H9 (cell line): ENCODE data around the gene FMOD. TPM values are rescaled to one million over a fixed set of nuclear protein-coding genes. Genes with fewer than 3 reads are reported as not detected.

Experiments
- DNase-seq: peaks from one replicate; pipeline ENCODE4 v3.0.0-alpha.2; 2017
- H2AFZ ChIP-seq: one replicate; pipeline ENCODE4 v1.6.1; 2013; ENCODE audit warnings: mild to moderate bottlenecking, low read length, control low read depth, moderate library complexity
- H2AK5ac ChIP-seq: 2 replicates; pipeline ENCODE4 v1.6.1; 2013; ENCODE audit warnings: low read length, control low read depth, mixed read lengths; ENCODE audit not compliant: insufficient read length
- H2BK120ac ChIP-seq: one replicate; pipeline ENCODE4 v1.6.1; 2013; ENCODE audit warnings: low read depth, mild to moderate bottlenecking, low read length, control low read depth, inconsistent platforms; ENCODE audit not compliant: poor library complexity, severe bottlenecking
- H2BK12ac ChIP-seq: 2 replicates; pipeline ENCODE4 v1.6.1; 2013; ENCODE audit warnings: low read length, control low read depth, mixed read lengths, low read depth; ENCODE audit not compliant: insufficient read length
- H2BK15ac ChIP-seq: 2 replicates; pipeline ENCODE4 v1.6.1; 2013; ENCODE audit warnings: low read depth, low read length, control low read depth
- H2BK20ac ChIP-seq: one replicate; pipeline ENCODE4 v1.6.1; 2013; ENCODE audit warnings: low read depth, mild to moderate bottlenecking, low read length, control low read depth, inconsistent platforms; ENCODE audit not compliant: poor library complexity, severe bottlenecking
- H2BK5ac ChIP-seq: 2 replicates; pipeline ENCODE4 v1.6.1; 2013; ENCODE audit warnings: low read length, control low read depth, mixed read lengths; ENCODE audit not compliant: insufficient read length
- H3K14ac ChIP-seq: 2 replicates; pipeline ENCODE4 v1.6.1; 2013; ENCODE audit warnings: low read length, control low read depth; ENCODE audit not compliant: insufficient read depth
- H3K18ac ChIP-seq: 2 replicates; pipeline ENCODE4 v1.6.1; 2013; ENCODE audit warnings: low read depth, mild to moderate bottlenecking, mixed read lengths, low read length, control low read depth; ENCODE audit not compliant: insufficient read length
- H3K23ac ChIP-seq: 2 replicates; pipeline ENCODE4 v1.6.1; 2013; ENCODE audit warnings: low read length, control low read depth, mixed read lengths, low read depth; ENCODE audit not compliant: insufficient read length
- H3K23me2 ChIP-seq: 2 replicates; pipeline ENCODE4 v1.6.1; 2013; ENCODE audit warnings: low read depth, mild to moderate bottlenecking, mixed read lengths, low read length, control low read depth; ENCODE audit not compliant: insufficient read length, poor library complexity, severe bottlenecking
- H3K27ac ChIP-seq: 2 replicates; pipeline ENCODE4 v1.5.1; 2013; ENCODE audit warnings: low read length, control low read depth, mixed read lengths, low read depth; ENCODE audit not compliant: insufficient read length
- H3K27me3 ChIP-seq: 2 replicates; pipeline ENCODE4 v1.6.1; 2013; ENCODE audit warnings: low read length, control low read depth, inconsistent platforms; ENCODE audit not compliant: insufficient read depth
- H3K4ac ChIP-seq: 2 replicates; pipeline ENCODE4 v1.6.1; 2013; ENCODE audit warnings: low read depth, mild to moderate bottlenecking, control low read depth, inconsistent platforms, low read length, moderate library complexity
- H3K4me1 ChIP-seq: 2 replicates; pipeline ENCODE4 v1.6.1; 2013; ENCODE audit warnings: low read length, control low read depth, inconsistent platforms; ENCODE audit not compliant: insufficient read depth
- H3K4me2 ChIP-seq: 2 replicates; pipeline ENCODE4 v1.6.1; 2013; ENCODE audit warnings: low read length, control low read depth, mixed read lengths; ENCODE audit not compliant: insufficient read length, insufficient read depth
- H3K56ac ChIP-seq: 2 replicates; pipeline ENCODE4 v1.6.1; 2013; ENCODE audit warnings: low read depth, mild to moderate bottlenecking, mixed read lengths, low read length, control low read depth; ENCODE audit not compliant: insufficient read length
- H3K79me1 ChIP-seq: 2 replicates; pipeline ENCODE4 v1.6.1; 2013; ENCODE audit warnings: low read depth, mild to moderate bottlenecking, moderate library complexity, low read length, control low read depth, inconsistent platforms; ENCODE audit not compliant: insufficient read depth, poor library complexity, severe bottlenecking
- H3K79me2 ChIP-seq: 2 replicates; pipeline ENCODE4 v1.6.1; 2013; ENCODE audit warnings: low read length, control low read depth, inconsistent platforms; ENCODE audit not compliant: insufficient read depth
- H3K9ac ChIP-seq: 2 replicates; pipeline ENCODE4 v1.6.1; 2013; ENCODE audit warnings: low read length, control low read depth, mixed read lengths; ENCODE audit not compliant: insufficient read length; ENCODE audit errors: extremely low read depth
- H3K9me3 ChIP-seq: one replicate; pipeline ENCODE4 v1.6.1; 2013; ENCODE audit warnings: low read depth, low read length, inconsistent platforms; ENCODE audit not compliant: control insufficient read depth
- H3T11ph ChIP-seq: one replicate; pipeline ENCODE4 v1.6.1; 2013; ENCODE audit warnings: mild to moderate bottlenecking, low read length, control low read depth, inconsistent platforms
- H4K20me1 ChIP-seq: one replicate; pipeline ENCODE4 v1.6.1; 2013; ENCODE audit not compliant: control insufficient read depth, insufficient read length, insufficient read depth
- H4K5ac ChIP-seq: 2 replicates; pipeline ENCODE4 v1.6.1; 2013; ENCODE audit warnings: low read depth, mild to moderate bottlenecking, mixed read lengths, low read length, control low read depth; ENCODE audit not compliant: insufficient read length
- H4K8ac ChIP-seq: replicated peaks from 2 replicates; pipeline ENCODE4 v1.6.1; 2013; ENCODE audit warnings: low read length, control low read depth, mixed read lengths, low read depth; ENCODE audit not compliant: insufficient read length
- H4K91ac ChIP-seq: 2 replicates; pipeline ENCODE4 v1.6.1; 2013; ENCODE audit warnings: low read depth, mild to moderate bottlenecking, moderate library complexity, mixed read lengths, low read length, control low read depth; ENCODE audit not compliant: insufficient read length
- H3K27ac Mint-ChIP-seq, 3 experiments: 2 replicates in 2 of 3; 3 replicates in 1 of 3; pipeline ENCODE4 v1.8.0; 2020 to 2021; ENCODE audit warnings: mixed read lengths in 3 of 3, mild to moderate bottlenecking in 1 of 3, moderate library complexity in 1 of 3
- H3K27me3 Mint-ChIP-seq: 2 replicates; pipeline ENCODE4 v1.8.0; 2021; ENCODE audit warnings: low read depth, mild to moderate bottlenecking, moderate library complexity, mixed read lengths
- H3K36me3 Mint-ChIP-seq, 3 experiments: 2 replicates in 2 of 3; 3 replicates in 1 of 3; pipeline ENCODE4 v1.8.0; 2020 to 2021; ENCODE audit warnings: low read depth in 3 of 3, mixed read lengths in 3 of 3; ENCODE audit not compliant: insufficient read depth in 1 of 3
- H3K4me1 Mint-ChIP-seq, 2 experiments: 2 replicates each; pipeline ENCODE4 v1.8.0; 2020; ENCODE audit warnings: mixed read lengths in 2 of 2
- H3K4me3 Mint-ChIP-seq, 2 experiments: 2 replicates in 1 of 2; 3 replicates in 1 of 2; pipeline ENCODE4 v1.8.0; 2020 to 2021; ENCODE audit warnings: mild to moderate bottlenecking in 2 of 2, mixed read lengths in 2 of 2, moderate library complexity in 1 of 2
- H3K9me3 Mint-ChIP-seq, 2 experiments: 2 replicates in 1 of 2; 3 replicates in 1 of 2; pipeline ENCODE4 v1.8.0; 2020; ENCODE audit warnings: mild to moderate bottlenecking in 2 of 2, mixed read lengths in 2 of 2, moderate library complexity in 1 of 2
- CTCF ChIP-seq: fragments of 200-600 bp; sonication (generic); conservative IDR thresholded peaks from 3 replicates; pipeline ENCODE4 v1.8.0; 2021; ENCODE audit warnings: antibody characterized with exemption, mild to moderate bottlenecking
- WGBS: extraction: QIAGEN DNeasy Blood & Tissue Kit; methylation state at CpG from one replicate; pipeline ENCODE4 v1.1.7; 2013; ENCODE audit warnings: missing lambda C conversion rate, low lambda C conversion rate, mixed read lengths; ENCODE audit not compliant: insufficient read length; ENCODE audit errors: extremely low coverage; 5-methylcytosine and 5-hydroxymethylcytosine counted together
- total RNA-seq: library from RNA; stranded (reverse); gene quantifications from 2 replicates; pipeline ENCODE4 v1.2.1, GENCODE V29; 2021

The FMOD gene
- total RNA-seq, 1 experiment from 2014 or later = not detected

- no peak for DNase-seq
- H3T11ph ChIP-seq = no peak overlapping the region
- no peak for TF ChIP-seq CTCF
- H3K9ac ChIP-seq = peak overlapping the region; percentile 50
- H3K18ac ChIP-seq = peak overlapping the region; percentile 94
- H4K91ac ChIP-seq = no peak overlapping the region
- H4K20me1 ChIP-seq = no peaks in the 10 kb centered on the region
- no peak overlapping the region; a peak in 2 of 7 replicates for H3K27ac Mint-ChIP-seq
- peaks cover 0 to 3% (median 0%) of the 10 kb centered on the region in 3 experiments; a peak in 2 of 7 replicates for H3K36me3 Mint-ChIP-seq
- H3K27ac ChIP-seq = no peak overlapping the region
- no CpG with 5 or more reads among the region's 21 CpGs for WGBS
- no peak overlapping the region for H4K8ac ChIP-seq
- peaks cover 80% of the 10 kb centered on the region for H3K27me3 ChIP-seq
- H2BK20ac ChIP-seq = no peak overlapping the region
- H2AK5ac ChIP-seq = no peak overlapping the region
- no peak overlapping the region for H3K56ac ChIP-seq
- H3K79me2 ChIP-seq = no peaks in the 10 kb centered on the region
- H2BK120ac ChIP-seq = no peak overlapping the region
- H3K14ac ChIP-seq = peak overlapping the region; percentile 93
- H2BK12ac ChIP-seq = no peak overlapping the region
- peaks cover 44 to 52% of the 10 kb centered on the region in 2 experiments for H3K4me1 Mint-ChIP-seq
- H3K4me2 ChIP-seq = peak overlapping the region; percentile 54
- no peaks in the 10 kb centered on the region; a peak in 1 of 5 replicates for H3K9me3 Mint-ChIP-seq
- peak overlapping the region; percentile 72 to 81 for H3K4me3 Mint-ChIP-seq
- no peak overlapping the region for H3K23ac ChIP-seq
- no peaks in the 10 kb centered on the region for H3K9me3 ChIP-seq
- no peaks in the 10 kb centered on the region for H3K79me1 ChIP-seq
- peaks cover 98% of the 10 kb centered on the region for H3K27me3 Mint-ChIP-seq
- no peak overlapping the region for H3K4ac ChIP-seq
- H2AFZ ChIP-seq = no peak overlapping the region
- no peak overlapping the region for H4K5ac ChIP-seq
- peaks cover 13% of the 10 kb centered on the region for H3K23me2 ChIP-seq
- H2BK15ac ChIP-seq = no peak overlapping the region
- H2BK5ac ChIP-seq = no peak overlapping the region
- peaks cover 10% of the 10 kb centered on the region for H3K4me1 ChIP-seq
Observed at GRCh38 chr1:203305809-203306088, 45.2 kb downstream of the FMOD start.
